ENCODE data around the gene PPM1H.

PPM1H gene

DNA sequence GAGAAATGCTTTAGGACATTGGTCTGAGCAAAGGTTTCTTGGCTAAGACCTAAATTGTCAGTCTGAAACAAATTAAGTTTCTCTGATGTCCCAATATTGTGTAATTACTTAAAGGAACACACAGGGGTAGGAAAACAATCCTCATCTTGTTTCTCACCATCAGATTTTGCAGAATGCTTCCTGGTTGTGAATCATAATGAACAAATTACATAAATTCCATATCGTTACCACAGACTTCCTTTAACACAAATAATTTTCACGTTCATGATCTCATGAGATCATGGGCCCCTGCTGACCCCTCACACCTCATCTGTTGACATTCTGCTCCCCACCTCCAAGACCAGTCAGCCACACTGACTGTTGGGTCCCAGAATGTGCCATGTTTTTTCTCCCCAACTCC is 274.2 kb downstream of the PPM1H start:
- 49% methylated on average over 2 of the region's 2 CpGs for WGBS
- peak overlapping the region in 1 of 2 experiments; percentile 53 for H3K14ac ChIP-seq (ENCODE audit: low read length in 2 of 2)
- no peak overlapping the region for H2BK5ac ChIP-seq (ENCODE audit: low read depth, low read length, poor library complexity, severe bottlenecking)
- no peak overlapping the region for H3K4ac ChIP-seq (ENCODE audit: low read depth in 1 of 2, low read length in 2 of 2)
- no peak overlapping the region for H4K8ac ChIP-seq (ENCODE audit: low read length)
- H3K4me1 ChIP-seq (ENCODE audit: control insufficient read depth, insufficient read depth, low read depth, low read length): peaks cover 5% of the 10 kb centered on the region
- no peak overlapping the region for H3K4me2 ChIP-seq (ENCODE audit: low read length, poor library complexity, severe bottlenecking)
- H2AK5ac ChIP-seq (ENCODE audit: low read length, severe bottlenecking): peak overlapping the region; percentile 49
- no peaks in the 10 kb centered on the region for H3K36me3 ChIP-seq (ENCODE audit: control insufficient read depth in 1 of 2, insufficient read depth in 2 of 2, low read depth in 1 of 2, low read length in 2 of 2)
- H3K79me1 ChIP-seq (replicated peaks; ENCODE audit: low read length, poor library complexity, severe bottlenecking): no peaks in the 10 kb centered on the region
- no peak overlapping the region for H3K23ac ChIP-seq (ENCODE audit: low read length in 2 of 2)
- no peak overlapping the region for H2BK15ac ChIP-seq (ENCODE audit: low read depth, poor library complexity, severe bottlenecking)
- H3K9ac ChIP-seq (ENCODE audit: low read length): no peak overlapping the region
- no peak overlapping the region for H2AFZ ChIP-seq (ENCODE audit: low read depth, low read length)
- H3K18ac ChIP-seq (ENCODE audit: low read depth in 1 of 2, low read length in 2 of 2): no peak overlapping the region
- no peak overlapping the region for H4K91ac ChIP-seq (ENCODE audit: low read length)
- no peaks in the 10 kb centered on the region for H3K27me3 ChIP-seq (ENCODE audit: control insufficient read depth in 1 of 2, insufficient read depth in 1 of 2, low read length in 2 of 2)
- no peak overlapping the region for H3K4me3 ChIP-seq (ENCODE audit: insufficient read depth in 1 of 2, low read depth in 1 of 2, low read length in 2 of 2)
- H2BK120ac ChIP-seq (ENCODE audit: low read depth, low read length): no peak overlapping the region
- H2BK12ac ChIP-seq (ENCODE audit: low read length in 2 of 2): no peak overlapping the region
- no peak for DNase-seq
- peak overlapping the region; percentile 14 for H3K27ac ChIP-seq (ENCODE audit: low read length, poor library complexity, severe bottlenecking)
- no peaks in the 10 kb centered on the region for H3K9me3 ChIP-seq (ENCODE audit: control insufficient read depth, low read length)

GRCh38 chr12:62659453-62660295 is 275.3 kb downstream of the PPM1H start:
- Histone ChIP-seq H2BK12ac (ENCODE audit: low read length in 2 of 2) (no peak overlapping the region), H3K9ac (ENCODE audit: low read length) (no peak overlapping the region), H3K4me1 (ENCODE audit: control insufficient read depth, insufficient read depth, low read depth, low read length) (peaks cover 6% of the 10 kb centered on the region), H3K27ac (ENCODE audit: low read length, poor library complexity, severe bottlenecking) (no peak overlapping the region), H4K91ac (ENCODE audit: low read length) (no peak overlapping the region), H2BK120ac (ENCODE audit: low read depth, low read length) (no peak overlapping the region), H2BK5ac (ENCODE audit: low read depth, low read length, poor library complexity, severe bottlenecking) (no peak overlapping the region), H3K9me3 (ENCODE audit: control insufficient read depth, low read length) (no peaks in the 10 kb centered on the region), H3K18ac (ENCODE audit: low read depth in 1 of 2, low read length in 2 of 2) (no peak overlapping the region), H3K27me3 (ENCODE audit: control insufficient read depth in 1 of 2, insufficient read depth in 1 of 2, low read length in 2 of 2) (no peaks in the 10 kb centered on the region), H3K4me2 (ENCODE audit: low read length, poor library complexity, severe bottlenecking) (no peak overlapping the region), H3K23ac (ENCODE audit: low read length in 2 of 2) (peak overlapping the region in 1 of 2 experiments; percentile 34), H3K36me3 (ENCODE audit: control insufficient read depth in 1 of 2, insufficient read depth in 2 of 2, low read depth in 1 of 2, low read length in 2 of 2) (no peaks in the 10 kb centered on the region), H3K14ac (ENCODE audit: low read length in 2 of 2) (no peak overlapping the region), H4K8ac (ENCODE audit: low read length) (no peak overlapping the region), H3K79me1 (replicated peaks; ENCODE audit: low read length, poor library complexity, severe bottlenecking) (no peaks in the 10 kb centered on the region), H2BK15ac (ENCODE audit: low read depth, poor library complexity, severe bottlenecking) (no peak overlapping the region), H2AFZ (ENCODE audit: low read depth, low read length) (no peak overlapping the region), H3K4ac (ENCODE audit: low read depth in 1 of 2, low read length in 2 of 2) (no peak overlapping the region), H3K4me3 (ENCODE audit: insufficient read depth in 1 of 2, low read depth in 1 of 2, low read length in 2 of 2) (no peak overlapping the region), H2AK5ac (ENCODE audit: low read length, severe bottlenecking) (no peak overlapping the region)
- 42% methylated on average over 3 of the region's 3 CpGs for WGBS
- DNase-seq: no peak

- Histone ChIP-seq H3K23ac (ENCODE audit: low read length in 2 of 2) (no peak overlapping the region), H3K9me3 (ENCODE audit: control insufficient read depth, low read length) (no peaks in the 10 kb centered on the region), H3K9ac (ENCODE audit: low read length) (no peak overlapping the region), H3K4me3 (ENCODE audit: insufficient read depth in 1 of 2, low read depth in 1 of 2, low read length in 2 of 2) (no peak overlapping the region), H3K18ac (ENCODE audit: low read depth in 1 of 2, low read length in 2 of 2) (no peak overlapping the region), H2AFZ (ENCODE audit: low read depth, low read length) (no peak overlapping the region), H2AK5ac (ENCODE audit: low read length, severe bottlenecking) (no peak overlapping the region), H3K27ac (ENCODE audit: low read length, poor library complexity, severe bottlenecking) (no peak overlapping the region), H2BK120ac (ENCODE audit: low read depth, low read length) (no peak overlapping the region), H3K14ac (ENCODE audit: low read length in 2 of 2) (no peak overlapping the region), H2BK12ac (ENCODE audit: low read length in 2 of 2) (no peak overlapping the region), H3K4ac (ENCODE audit: low read depth in 1 of 2, low read length in 2 of 2) (no peak overlapping the region), H2BK5ac (ENCODE audit: low read depth, low read length, poor library complexity, severe bottlenecking) (no peak overlapping the region), H3K4me1 (ENCODE audit: control insufficient read depth, insufficient read depth, low read depth, low read length) (peaks cover 7% of the 10 kb centered on the region), H3K36me3 (ENCODE audit: control insufficient read depth in 1 of 2, insufficient read depth in 2 of 2, low read depth in 1 of 2, low read length in 2 of 2) (peaks cover 0 to 3% of the 10 kb centered on the region in 2 experiments), H3K79me1 (replicated peaks; ENCODE audit: low read length, poor library complexity, severe bottlenecking) (no peaks in the 10 kb centered on the region), H4K8ac (ENCODE audit: low read length) (no peak overlapping the region), H3K4me2 (ENCODE audit: low read length, poor library complexity, severe bottlenecking) (no peak overlapping the region), H3K27me3 (ENCODE audit: control insufficient read depth in 1 of 2, insufficient read depth in 1 of 2, low read length in 2 of 2) (no peaks in the 10 kb centered on the region), H2BK15ac (ENCODE audit: low read depth, poor library complexity, severe bottlenecking) (no peak overlapping the region), H4K91ac (ENCODE audit: low read length) (no peak overlapping the region)
- 94% methylated on average over 7 of the region's 7 CpGs for WGBS
- DNase-seq: no peak
Measured at GRCh38 chr12:62658910-62659309, 276.0 kb downstream of the PPM1H start.

GRCh38 chr12:62657363-62657632 is 277.7 kb downstream of the PPM1H start:
- H2BK12ac ChIP-seq (ENCODE audit: low read length in 2 of 2): no peak overlapping the region
- DNase-seq: no peak

More at GRCh38 chr12:62657363-62657632, 277.7 kb downstream of the PPM1H start:
- H2BK120ac ChIP-seq (ENCODE audit: low read depth, low read length): no peak overlapping the region
- peaks cover 0 to 3% of the 10 kb centered on the region in 2 experiments for H3K36me3 ChIP-seq (ENCODE audit: control insufficient read depth in 1 of 2, insufficient read depth in 2 of 2, low read depth in 1 of 2, low read length in 2 of 2)
- H3K9me3 ChIP-seq (ENCODE audit: control insufficient read depth, low read length): no peaks in the 10 kb centered on the region
- no peak overlapping the region for H3K27ac ChIP-seq (ENCODE audit: low read length, poor library complexity, severe bottlenecking)
- H3K4me3 ChIP-seq (ENCODE audit: insufficient read depth in 1 of 2, low read depth in 1 of 2, low read length in 2 of 2): no peak overlapping the region
- no peaks in the 10 kb centered on the region for H3K79me1 ChIP-seq (replicated peaks; ENCODE audit: low read length, poor library complexity, severe bottlenecking)
- no peak overlapping the region for H3K4me2 ChIP-seq (ENCODE audit: low read length, poor library complexity, severe bottlenecking)
- no peak overlapping the region for H3K23ac ChIP-seq (ENCODE audit: low read length in 2 of 2)
- no peak overlapping the region for H3K4ac ChIP-seq (ENCODE audit: low read depth in 1 of 2, low read length in 2 of 2)
- H2BK15ac ChIP-seq (ENCODE audit: low read depth, poor library complexity, severe bottlenecking): no peak overlapping the region
- H2AK5ac ChIP-seq (ENCODE audit: low read length, severe bottlenecking): no peak overlapping the region
- no peak overlapping the region for H3K9ac ChIP-seq (ENCODE audit: low read length)
- no peak overlapping the region for H3K18ac ChIP-seq (ENCODE audit: low read depth in 1 of 2, low read length in 2 of 2)
- H3K27me3 ChIP-seq (ENCODE audit: control insufficient read depth in 1 of 2, insufficient read depth in 1 of 2, low read length in 2 of 2): no peaks in the 10 kb centered on the region
- 83% methylated on average over 1 of the region's 1 CpG for WGBS
- H2BK5ac ChIP-seq (ENCODE audit: low read depth, low read length, poor library complexity, severe bottlenecking): no peak overlapping the region
- H4K8ac ChIP-seq (ENCODE audit: low read length): no peak overlapping the region
- H4K91ac ChIP-seq (ENCODE audit: low read length): no peak overlapping the region
- no peak overlapping the region for H3K14ac ChIP-seq (ENCODE audit: low read length in 2 of 2)
- no peak overlapping the region for H2AFZ ChIP-seq (ENCODE audit: low read depth, low read length)
- H3K4me1 ChIP-seq (ENCODE audit: control insufficient read depth, insufficient read depth, low read depth, low read length): peaks cover 7% of the 10 kb centered on the region

All from mesenchymal stem cell (in vitro differentiated cells and primary cell).